ENCODE data around the gene SLC4A2.

SLC4A2 gene

DNA sequence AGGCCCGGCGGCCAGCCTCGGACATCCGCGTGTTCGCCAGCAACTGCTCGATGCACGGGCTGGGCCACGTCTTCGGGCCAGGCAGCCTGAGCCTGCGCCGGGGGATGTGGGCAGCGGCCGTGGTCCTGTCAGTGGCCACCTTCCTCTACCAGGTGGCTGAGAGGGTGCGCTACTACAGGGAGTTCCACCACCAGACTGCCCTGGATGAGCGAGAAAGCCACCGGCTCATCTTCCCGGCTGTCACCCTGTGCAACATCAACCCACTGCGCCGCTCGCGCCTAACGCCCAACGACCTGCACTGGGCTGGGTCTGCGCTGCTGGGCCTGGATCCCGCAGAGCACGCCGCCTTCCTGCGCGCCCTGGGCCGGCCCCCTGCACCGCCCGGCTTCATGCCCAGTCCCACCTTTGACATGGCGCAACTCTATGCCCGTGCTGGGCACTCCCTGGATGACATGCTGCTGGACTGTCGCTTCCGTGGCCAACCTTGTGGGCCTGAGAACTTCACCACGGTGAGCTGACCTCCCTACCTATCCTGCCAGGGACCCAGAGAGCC lies 10.4 kb upstream of the SLC4A2 start:
- H3K27me3 ChIP-seq (ENCODE audit: insufficient read depth, low read length, poor library complexity): peaks cover 1% of the 10 kb centered on the region
- no CpG with 5 or more reads among the region's 38 CpGs for WGBS (ENCODE audit: extremely low coverage, insufficient coverage, low lambda C conversion rate)

DNA sequence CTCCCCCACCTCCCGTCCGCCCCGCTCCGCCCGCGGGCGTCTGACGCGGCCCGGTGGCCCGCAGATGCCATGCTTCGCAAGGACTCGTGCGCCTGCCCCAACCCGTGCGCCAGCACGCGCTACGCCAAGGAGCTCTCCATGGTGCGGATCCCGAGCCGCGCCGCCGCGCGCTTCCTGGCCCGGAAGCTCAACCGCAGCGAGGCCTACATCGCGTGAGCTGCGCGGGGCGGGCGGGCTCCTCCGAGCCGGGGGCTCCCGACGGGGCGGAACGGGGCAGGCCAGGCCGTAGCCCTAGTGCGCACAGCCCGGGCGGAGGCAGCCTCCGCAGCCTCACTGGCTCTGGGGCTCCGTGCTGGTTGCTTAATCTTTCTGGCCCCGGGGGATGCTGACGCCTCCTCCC lies 8.3 kb upstream of the SLC4A2 start:
- Histone ChIP-seq H3K79me2 (ENCODE audit: control insufficient read depth, insufficient read depth, low read length) (no peaks in the 10 kb centered on the region), H3K4me2 (ENCODE audit: low read length) (no peak overlapping the region), H3K4me1 (ENCODE audit: control insufficient read depth, low read depth, low read length) (no peaks in the 10 kb centered on the region), H3K27ac (ENCODE audit: low read depth, low read length) (no peak overlapping the region), H3K18ac (ENCODE audit: low read length) (no peak overlapping the region), H3K4me3 (ENCODE audit: low read length) (no peak overlapping the region), H3K4ac (ENCODE audit: low read depth, low read length) (no peak overlapping the region), H2BK15ac (replicated peaks; ENCODE audit: low read depth) (no peak overlapping the region), H3K27me3 (ENCODE audit: insufficient read depth, low read length, poor library complexity) (peaks cover 1% of the 10 kb centered on the region), H2BK120ac (ENCODE audit: low read depth, low read length) (no peak overlapping the region), H3K36me3 (ENCODE audit: control insufficient read depth, insufficient read depth, low read length) (no peaks in the 10 kb centered on the region), H3K79me1 (ENCODE audit: low read length) (no peaks in the 10 kb centered on the region), H2AK5ac (ENCODE audit: low read length) (no peak overlapping the region), H2BK5ac (ENCODE audit: low read length) (no peak overlapping the region), H4K5ac (ENCODE audit: low read length) (no peak overlapping the region), H3K56ac (ENCODE audit: low read length) (no peak overlapping the region), H3K23ac (ENCODE audit: low read length) (no peak overlapping the region), H3K9ac (ENCODE audit: low read length) (no peak overlapping the region), H4K8ac (ENCODE audit: low read depth, low read length) (no peak overlapping the region)
- no CpG with 5 or more reads among the region's 50 CpGs for WGBS (ENCODE audit: extremely low coverage, insufficient coverage, low lambda C conversion rate)
- DNase-seq: peak; percentile 89

More for the DNA sequence above, 10.4 kb upstream of the SLC4A2 start:
- H3K4me3 ChIP-seq (ENCODE audit: low read length): no peak overlapping the region
- no peaks in the 10 kb centered on the region for H3K79me2 ChIP-seq (ENCODE audit: control insufficient read depth, insufficient read depth, low read length)
- no peak overlapping the region for H2AK5ac ChIP-seq (ENCODE audit: low read length)
- no peaks in the 10 kb centered on the region for H3K4me1 ChIP-seq (ENCODE audit: control insufficient read depth, low read depth, low read length)
- no peak overlapping the region for H3K27ac ChIP-seq (ENCODE audit: low read depth, low read length)
- H2BK120ac ChIP-seq (ENCODE audit: low read depth, low read length): no peak overlapping the region
- no peak overlapping the region for H3K23ac ChIP-seq (ENCODE audit: low read length)
- no peak overlapping the region for H3K18ac ChIP-seq (ENCODE audit: low read length)
- no peaks in the 10 kb centered on the region for H3K79me1 ChIP-seq (ENCODE audit: low read length)
- no peak overlapping the region for H4K5ac ChIP-seq (ENCODE audit: low read length)
- no peak overlapping the region for H4K8ac ChIP-seq (ENCODE audit: low read depth, low read length)
- no peak overlapping the region for H2BK15ac ChIP-seq (replicated peaks; ENCODE audit: low read depth)
- no peak for DNase-seq
- H3K4me2 ChIP-seq (ENCODE audit: low read length): no peak overlapping the region
- no peak overlapping the region for H3K9ac ChIP-seq (ENCODE audit: low read length)
- no peaks in the 10 kb centered on the region for H3K36me3 ChIP-seq (ENCODE audit: control insufficient read depth, insufficient read depth, low read length)
- H2BK5ac ChIP-seq (ENCODE audit: low read length): no peak overlapping the region
- H3K56ac ChIP-seq (ENCODE audit: low read length): no peak overlapping the region
- no peak overlapping the region for H3K4ac ChIP-seq (ENCODE audit: low read depth, low read length)

DNA sequence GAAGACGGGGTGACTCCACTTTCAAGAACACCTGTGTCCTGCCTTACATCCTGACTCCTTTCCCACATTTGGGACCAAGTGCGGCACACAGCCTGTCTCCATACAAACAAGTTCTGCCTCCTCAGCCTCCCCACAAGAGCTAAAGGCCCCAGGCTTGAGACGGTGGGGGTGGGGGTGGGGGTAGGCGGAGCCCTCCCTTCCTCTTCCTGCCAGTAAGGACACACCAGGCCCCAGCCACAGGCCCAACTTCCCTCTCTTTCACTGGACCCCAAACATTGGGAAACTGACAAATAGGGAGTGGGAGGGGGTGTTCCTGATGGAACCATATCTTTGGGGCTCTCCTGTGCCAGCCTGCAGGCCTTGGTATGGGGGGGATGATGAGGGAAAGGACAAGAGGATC lies 6.3 kb upstream of the SLC4A2 start:
- DNase-seq: no peak
- peaks cover 1% of the 10 kb centered on the region for H3K27me3 ChIP-seq (ENCODE audit: insufficient read depth, low read length, poor library complexity)

DNA sequence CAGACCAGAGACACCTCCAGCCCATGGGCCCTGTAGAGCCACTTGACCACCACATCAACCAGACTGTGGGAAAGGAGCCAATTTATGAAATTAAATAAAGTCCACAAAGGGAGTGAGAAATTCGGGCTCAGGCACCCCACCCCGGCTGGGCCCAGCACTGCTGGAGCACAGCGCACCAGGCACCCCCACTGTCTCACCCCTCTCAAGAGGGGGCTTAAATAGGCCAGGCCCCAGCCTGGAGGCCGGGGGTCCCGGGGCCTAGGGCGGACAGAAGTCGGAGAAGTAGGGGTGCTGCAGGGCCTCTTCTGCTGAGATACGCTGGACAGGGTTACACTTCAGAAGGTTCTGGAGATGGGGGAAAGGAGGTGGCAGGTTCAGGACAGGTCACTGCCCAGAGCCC lies 5.6 kb upstream of the SLC4A2 start:
- Histone ChIP-seq H3K4me2 (ENCODE audit: low read length) (no peak overlapping the region), H3K4me1 (ENCODE audit: control insufficient read depth, low read depth, low read length) (peaks cover 7% of the 10 kb centered on the region), H3K56ac (ENCODE audit: low read length) (no peak overlapping the region), H4K8ac (ENCODE audit: low read depth, low read length) (no peak overlapping the region), H3K27ac (ENCODE audit: low read depth, low read length) (no peak overlapping the region), H3K27me3 (ENCODE audit: insufficient read depth, low read length, poor library complexity) (peaks cover 1% of the 10 kb centered on the region), H3K4me3 (ENCODE audit: low read length) (no peak overlapping the region), H3K79me1 (ENCODE audit: low read length) (no peaks in the 10 kb centered on the region), H3K36me3 (ENCODE audit: control insufficient read depth, insufficient read depth, low read length) (no peaks in the 10 kb centered on the region), H3K9ac (ENCODE audit: low read length) (no peak overlapping the region), H3K23ac (ENCODE audit: low read length) (no peak overlapping the region), H2AK5ac (ENCODE audit: low read length) (no peak overlapping the region), H3K4ac (ENCODE audit: low read depth, low read length) (no peak overlapping the region), H4K5ac (ENCODE audit: low read length) (no peak overlapping the region), H2BK15ac (replicated peaks; ENCODE audit: low read depth) (no peak overlapping the region), H2BK120ac (ENCODE audit: low read depth, low read length) (no peak overlapping the region), H3K18ac (ENCODE audit: low read length) (no peak overlapping the region), H2BK5ac (ENCODE audit: low read length) (no peak overlapping the region), H3K79me2 (ENCODE audit: control insufficient read depth, insufficient read depth, low read length) (no peaks in the 10 kb centered on the region)
- no peak for DNase-seq
- no CpG with 5 or more reads among the region's 8 CpGs for WGBS (ENCODE audit: extremely low coverage, insufficient coverage, low lambda C conversion rate)

More for the DNA sequence above, 6.3 kb upstream of the SLC4A2 start:
- no peak overlapping the region for H4K8ac ChIP-seq (ENCODE audit: low read depth, low read length)
- H3K79me1 ChIP-seq (ENCODE audit: low read length): no peaks in the 10 kb centered on the region
- H3K23ac ChIP-seq (ENCODE audit: low read length): no peak overlapping the region
- H3K27ac ChIP-seq (ENCODE audit: low read depth, low read length): no peak overlapping the region
- no peaks in the 10 kb centered on the region for H3K36me3 ChIP-seq (ENCODE audit: control insufficient read depth, insufficient read depth, low read length)
- no peak overlapping the region for H3K9ac ChIP-seq (ENCODE audit: low read length)
- no peak overlapping the region for H4K5ac ChIP-seq (ENCODE audit: low read length)
- H3K4me1 ChIP-seq (ENCODE audit: control insufficient read depth, low read depth, low read length): peaks cover 3% of the 10 kb centered on the region
- no peak overlapping the region for H2AK5ac ChIP-seq (ENCODE audit: low read length)
- H2BK15ac ChIP-seq (replicated peaks; ENCODE audit: low read depth): no peak overlapping the region
- no peak overlapping the region for H2BK120ac ChIP-seq (ENCODE audit: low read depth, low read length)
- H3K4me2 ChIP-seq (ENCODE audit: low read length): no peak overlapping the region
- no CpG with 5 or more reads among the region's 4 CpGs for WGBS (ENCODE audit: extremely low coverage, insufficient coverage, low lambda C conversion rate)
- no peak overlapping the region for H2BK5ac ChIP-seq (ENCODE audit: low read length)
- no peak overlapping the region for H3K18ac ChIP-seq (ENCODE audit: low read length)
- no peak overlapping the region for H3K4ac ChIP-seq (ENCODE audit: low read depth, low read length)
- no peak overlapping the region for H3K4me3 ChIP-seq (ENCODE audit: low read length)
- H3K79me2 ChIP-seq (ENCODE audit: control insufficient read depth, insufficient read depth, low read length): no peaks in the 10 kb centered on the region
- no peak overlapping the region for H3K56ac ChIP-seq (ENCODE audit: low read length)

DNA sequence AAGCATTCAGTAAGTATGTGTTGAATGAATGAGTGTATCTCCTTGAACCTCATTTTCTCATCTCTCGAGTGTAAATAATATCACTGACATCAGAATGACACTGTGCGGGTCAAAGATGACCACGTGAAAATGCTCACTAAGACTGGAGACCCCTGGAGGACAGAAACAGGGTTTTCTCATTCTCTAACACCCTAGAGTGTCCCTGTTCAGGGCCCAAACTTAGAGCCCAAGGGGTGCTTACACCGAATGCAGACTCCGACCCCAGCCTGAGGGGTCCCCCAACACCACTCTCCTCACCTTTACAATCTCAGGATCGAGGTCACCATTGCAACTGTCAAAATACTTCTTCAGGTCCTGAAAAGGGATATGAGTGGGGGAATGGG lies 3.1 kb upstream of the SLC4A2 start:
- no peaks in the 10 kb centered on the region for H3K79me2 ChIP-seq (ENCODE audit: control insufficient read depth, insufficient read depth, low read length)
- no peak overlapping the region for H2BK5ac ChIP-seq (ENCODE audit: low read length)
- H2BK120ac ChIP-seq (ENCODE audit: low read depth, low read length): no peak overlapping the region
- H4K5ac ChIP-seq (ENCODE audit: low read length): no peak overlapping the region
- no peak for DNase-seq
- H3K23ac ChIP-seq (ENCODE audit: low read length): no peak overlapping the region
- peaks cover 15% of the 10 kb centered on the region for H3K4me1 ChIP-seq (ENCODE audit: control insufficient read depth, low read depth, low read length)
- no peak overlapping the region for H3K9ac ChIP-seq (ENCODE audit: low read length)
- H3K56ac ChIP-seq (ENCODE audit: low read length): no peak overlapping the region
- H3K79me1 ChIP-seq (ENCODE audit: low read length): peaks cover 6% of the 10 kb centered on the region
- H3K4me3 ChIP-seq (ENCODE audit: low read length): no peak overlapping the region
- no peak overlapping the region for H2AK5ac ChIP-seq (ENCODE audit: low read length)
- H3K27me3 ChIP-seq (ENCODE audit: insufficient read depth, low read length, poor library complexity): no peaks in the 10 kb centered on the region
- no peak overlapping the region for H3K4me2 ChIP-seq (ENCODE audit: low read length)
- H3K18ac ChIP-seq (ENCODE audit: low read length): no peak overlapping the region
- H3K4ac ChIP-seq (ENCODE audit: low read depth, low read length): no peak overlapping the region
- H3K36me3 ChIP-seq (ENCODE audit: control insufficient read depth, insufficient read depth, low read length): no peaks in the 10 kb centered on the region
- H4K8ac ChIP-seq (ENCODE audit: low read depth, low read length): no peak overlapping the region
- H2BK15ac ChIP-seq (replicated peaks; ENCODE audit: low read depth): no peak overlapping the region
- WGBS (ENCODE audit: extremely low coverage, insufficient coverage, low lambda C conversion rate): no CpG with 5 or more reads among the region's 6 CpGs
- H3K27ac ChIP-seq (ENCODE audit: low read depth, low read length): no peak overlapping the region
